PC-9 (cell line): ENCODE data around the gene FERD3L. TPM values are rescaled to one million over a fixed set of nuclear protein-coding genes. Genes with fewer than 3 reads are reported as not detected.
A peak's percentile ranks its signal among the peaks of the same experiment; 100 is the strongest.

ENCODE experiments used
- BruUV-seq: library from RNA; stranded (reverse); fragments of 400-500 nt; replicated peaks from 2 replicates; lab custom pipeline; 2021; lab: Mats Ljungman, UMichigan
- CTCF ChIA-PET: fragments of 300-600 bp; sonication (Branson Sonifier 250); formaldehyde crosslinking; loops from one replicate; lab custom pipeline; 2022; ENCODE audit warnings: antibody characterized with exemption; lab: Charles Lee
- POLR2A ChIA-PET: fragments of 300-600 bp; sonication (Branson Sonifier 250); formaldehyde crosslinking; loops from one replicate; lab custom pipeline; 2022; ENCODE audit warnings: antibody characterized with exemption; ENCODE audit not compliant: unreplicated experiment; lab: Charles Lee
- DNase-seq, 2 experiments: peaks; one replicate each; pipeline versions ENCODE4 v3.0.0 to v3.0.0-alpha.2; 2015 to 2022; ENCODE audit warnings: mixed read lengths in 1 of 2
- H2AFZ ChIP-seq: fragments of 200-600 bp; sonication (generic); 2 replicates; pipeline ENCODE4 v1.8.1; 2017; ENCODE audit warnings: antibody characterized with exemption
- H3F3A ChIP-seq: fragments of 200-600 bp; sonication (generic); 2 replicates; pipeline ENCODE4 v1.8.1; 2017; ENCODE audit warnings: antibody characterized with exemption, mild to moderate bottlenecking, low read depth; ENCODE audit not compliant: insufficient read depth
- H3K27ac ChIP-seq: fragments of 200-600 bp; sonication (generic); 2 replicates; pipeline ENCODE4 v1.6.1; 2016; ENCODE audit warnings: mixed run types
- H3K27me3 ChIP-seq: fragments of 200-600 bp; sonication (generic); 2 replicates; pipeline ENCODE4 v1.6.1; 2016; ENCODE audit warnings: low read depth, mixed run types; ENCODE audit not compliant: insufficient read depth
- H3K36me3 ChIP-seq: fragments of 200-600 bp; sonication (generic); 2 replicates; pipeline ENCODE4 v1.6.1; 2016; ENCODE audit warnings: low read depth, mixed run types
- H3K4me1 ChIP-seq: fragments of 200-600 bp; sonication (generic); replicated peaks from 2 replicates; pipeline ENCODE4 v1.6.1; 2016; ENCODE audit warnings: mixed run types; ENCODE audit not compliant: insufficient read depth
- H3K4me2 ChIP-seq: fragments of 200-600 bp; sonication (generic); 2 replicates; pipeline ENCODE4 v1.6.1; 2017; ENCODE audit warnings: mixed run types
- H3K4me3 ChIP-seq: fragments of 200-600 bp; sonication (generic); 2 replicates; pipeline ENCODE4 v1.6.1; 2016; ENCODE audit warnings: mixed run types
- H3K79me2 ChIP-seq: fragments of 200-600 bp; sonication (generic); 2 replicates; pipeline ENCODE4 v1.6.1; 2017; ENCODE audit warnings: low read depth, mixed run types
- H3K9me2 ChIP-seq: fragments of 200-600 bp; sonication (generic); 2 replicates; pipeline ENCODE4 v1.8.1; 2017; ENCODE audit warnings: mild to moderate bottlenecking; ENCODE audit not compliant: insufficient read depth
- H3K9me3 ChIP-seq: fragments of 200-600 bp; sonication (generic); 2 replicates; pipeline ENCODE4 v1.8.1; 2016; ENCODE audit warnings: low read depth; ENCODE audit not compliant: insufficient read depth
- H4K20me1 ChIP-seq: fragments of 200-600 bp; sonication (generic); 2 replicates; pipeline ENCODE4 v1.8.1; 2017; ENCODE audit not compliant: insufficient read depth
- EZH2 ChIP-seq: fragments of 200-600 bp; sonication (generic); IDR thresholded peaks from 2 replicates; pipeline ENCODE4 v1.8.0; 2017; ENCODE audit warnings: antibody characterized with exemption, low read depth
- intact Hi-C: fragments of 100-400 bp; cut with micrococcal nuclease; formaldehyde crosslinking; loops from one replicate; pipeline ENCODE4 v1.10.0; 2022; ENCODE audit not compliant: unreplicated experiment
- total RNA-seq: library from RNA; stranded (reverse); gene quantifications from 2 replicates; pipeline ENCODE4 v1.2.3, GENCODE V29; 2021
- TF ChIP-seq, protein P1 (sequence below): fragments of 200-600 bp; sonication (generic); conservative IDR thresholded peaks from 2 replicates; pipeline ENCODE4 v1.6.1; 2017; ENCODE audit warnings: mixed run types, antibody characterized with exemption, mild to moderate bottlenecking, moderate library complexity

FERD3L gene
- total RNA-seq, 1 experiment from 2014 or later, result not detected

DNA sequence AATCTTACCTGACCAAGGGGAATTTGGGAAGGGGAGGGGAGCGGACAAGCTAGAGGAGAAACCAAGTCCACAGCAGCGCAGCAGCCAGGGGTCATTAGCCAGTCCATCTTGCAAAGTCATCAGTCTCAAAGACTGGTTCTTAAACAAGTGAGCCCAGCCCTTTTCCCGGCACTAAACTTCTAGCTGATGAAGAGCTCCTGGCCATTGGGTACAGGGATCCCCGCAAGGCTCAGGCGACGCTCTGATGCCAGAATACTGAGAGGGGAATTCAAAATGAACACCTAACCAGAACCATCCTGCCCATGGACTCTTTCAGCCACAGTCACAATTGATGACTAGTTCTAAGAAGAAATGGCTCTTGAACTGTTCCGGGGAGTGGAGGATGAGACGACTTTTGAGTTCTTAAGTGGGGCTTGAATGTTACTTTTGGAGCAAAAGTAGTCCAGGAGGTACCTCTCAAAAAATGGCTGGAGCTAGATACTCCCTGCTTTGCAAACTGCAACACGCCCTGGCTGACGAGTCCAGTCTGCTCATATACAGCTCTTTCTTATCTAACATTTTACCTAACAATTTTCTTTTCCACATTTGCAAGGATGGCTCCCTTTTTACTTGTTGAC, 25.2 kb downstream of the FERD3L start:
- H3K4me3 ChIP-seq, result no peak overlapping the region
- no peak for TF ChIP-seq EZH2
- TF ChIP-seq, protein P1, sequence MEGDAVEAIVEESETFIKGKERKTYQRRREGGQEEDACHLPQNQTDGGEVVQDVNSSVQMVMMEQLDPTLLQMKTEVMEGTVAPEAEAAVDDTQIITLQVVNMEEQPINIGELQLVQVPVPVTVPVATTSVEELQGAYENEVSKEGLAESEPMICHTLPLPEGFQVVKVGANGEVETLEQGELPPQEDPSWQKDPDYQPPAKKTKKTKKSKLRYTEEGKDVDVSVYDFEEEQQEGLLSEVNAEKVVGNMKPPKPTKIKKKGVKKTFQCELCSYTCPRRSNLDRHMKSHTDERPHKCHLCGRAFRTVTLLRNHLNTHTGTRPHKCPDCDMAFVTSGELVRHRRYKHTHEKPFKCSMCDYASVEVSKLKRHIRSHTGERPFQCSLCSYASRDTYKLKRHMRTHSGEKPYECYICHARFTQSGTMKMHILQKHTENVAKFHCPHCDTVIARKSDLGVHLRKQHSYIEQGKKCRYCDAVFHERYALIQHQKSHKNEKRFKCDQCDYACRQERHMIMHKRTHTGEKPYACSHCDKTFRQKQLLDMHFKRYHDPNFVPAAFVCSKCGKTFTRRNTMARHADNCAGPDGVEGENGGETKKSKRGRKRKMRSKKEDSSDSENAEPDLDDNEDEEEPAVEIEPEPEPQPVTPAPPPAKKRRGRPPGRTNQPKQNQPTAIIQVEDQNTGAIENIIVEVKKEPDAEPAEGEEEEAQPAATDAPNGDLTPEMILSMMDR, result no peak
- H3F3A ChIP-seq, result no peaks in the 10 kb centered on the region
- BruUV-seq, result no TSS peak
- H3K9me3 ChIP-seq, result no peaks in the 10 kb centered on the region
- H3K4me2 ChIP-seq, result no peak overlapping the region
- H3K9me2 ChIP-seq, result no peaks in the 10 kb centered on the region
- no peaks in the 10 kb centered on the region for H3K27me3 ChIP-seq
- DNase-seq, result no peak
- H2AFZ ChIP-seq, result no peak overlapping the region
- intact Hi-C loops, result loop anchor here (5.0 to 10.0 kb wide), 4 partner anchors 428 to 1477 kb away; no protein-coding TSS in a partner anchor
- POLR2A ChIA-PET, result no interaction called here
- no peaks in the 10 kb centered on the region; the same call in 1 of the 2 replicates for H4K20me1 ChIP-seq
- no peaks in the 10 kb centered on the region for H3K4me1 ChIP-seq
- no peaks in the 10 kb centered on the region for H3K36me3 ChIP-seq
- H3K27ac ChIP-seq, result no peak overlapping the region
- CTCF ChIA-PET, result no interaction called here
- H3K79me2 ChIP-seq, result no peaks in the 10 kb centered on the region

DNA sequence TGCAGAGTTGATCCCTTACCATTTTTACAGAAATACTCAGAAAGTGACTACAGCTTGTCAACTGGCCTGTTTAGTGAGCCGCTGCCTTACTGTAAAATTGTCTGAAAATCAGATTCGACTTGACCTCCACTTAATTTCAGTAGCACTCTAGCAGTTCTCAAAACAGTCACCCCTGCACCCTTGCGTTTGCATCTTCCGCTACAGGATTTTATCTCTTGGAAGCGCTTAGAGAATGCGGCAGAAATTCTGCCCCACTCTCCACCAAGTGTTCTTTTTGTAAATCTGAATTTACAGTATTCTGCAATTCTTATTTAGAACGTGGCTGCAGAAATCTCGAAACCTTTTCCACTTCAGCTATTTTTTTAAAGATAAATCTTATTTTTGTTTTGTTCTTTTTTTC, 25.8 kb downstream of the FERD3L start:
- Histone ChIP-seq H3K4me3 (no peak overlapping the region), H3F3A (no peaks in the 10 kb centered on the region), H3K4me2 (no peak overlapping the region), H3K27me3 (no peaks in the 10 kb centered on the region), H4K20me1 (no peaks in the 10 kb centered on the region; the same call in 1 of the 2 replicates), H3K9me3 (no peaks in the 10 kb centered on the region), H3K4me1 (no peaks in the 10 kb centered on the region), H3K27ac (no peak overlapping the region), H3K36me3 (no peaks in the 10 kb centered on the region), H3K79me2 (no peaks in the 10 kb centered on the region), H2AFZ (no peak overlapping the region), H3K9me2 (no peaks in the 10 kb centered on the region)
- intact Hi-C loops, result no loop called here
- POLR2A ChIA-PET, result no interaction called here
- BruUV-seq, result no TSS peak
- TF ChIP-seq, protein P1, result no peak
- no peak for TF ChIP-seq EZH2
- peak in 1 of 2 experiments; percentile 19 for DNase-seq
- CTCF ChIA-PET, result interaction anchor here (0.6 kb wide), 1 partner anchor 590 kb away, joined by 3 read pairs; no protein-coding TSS in a partner anchor

DNA sequence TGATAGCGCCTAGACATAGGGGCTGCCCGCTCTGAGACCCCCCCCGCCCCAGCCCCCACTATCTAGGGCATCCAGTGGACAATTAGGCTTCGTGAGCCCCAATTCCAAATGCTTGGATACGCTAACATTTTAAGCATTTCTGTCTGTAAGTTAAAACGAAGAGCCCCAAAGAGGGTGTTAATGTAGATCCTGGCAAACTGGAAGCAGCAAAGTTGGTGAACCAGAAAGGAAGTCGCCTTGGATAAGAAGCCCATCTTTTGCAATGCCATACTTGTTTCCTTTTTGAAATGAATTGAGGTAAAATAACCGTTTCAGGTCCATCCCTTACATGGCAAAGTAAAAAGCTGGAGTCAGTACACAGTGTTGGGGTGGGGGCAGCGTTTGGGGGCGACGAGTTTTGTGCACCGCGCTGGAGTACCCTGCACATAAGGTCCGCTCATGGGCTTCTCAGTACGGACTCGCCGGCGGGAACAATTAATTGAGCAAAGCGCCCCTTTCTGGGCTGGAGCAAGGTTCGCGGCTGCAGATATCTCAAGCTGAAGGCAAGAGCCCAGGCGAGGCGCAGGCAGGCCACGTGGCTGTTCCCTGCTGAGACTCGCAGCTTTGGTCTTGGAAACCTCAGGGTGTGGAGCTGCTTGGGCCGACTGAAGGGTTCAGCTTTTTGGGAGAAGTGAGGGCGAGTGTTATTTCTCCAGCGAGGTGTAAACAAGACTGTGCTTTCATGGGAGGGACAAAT, 26.4 kb downstream of the FERD3L start:
- POLR2A ChIA-PET, result no interaction called here
- CTCF ChIA-PET, result interaction anchor here (0.6 kb wide), 2 partner anchors 590 to 766 kb away, joined by 3 read pairs; no protein-coding TSS in a partner anchor
- intact Hi-C loops, result no loop called here
- Histone ChIP-seq H3F3A (no peaks in the 10 kb centered on the region), H4K20me1 (no peaks in the 10 kb centered on the region; the same call in 1 of the 2 replicates), H3K4me1 (no peaks in the 10 kb centered on the region), H3K36me3 (no peaks in the 10 kb centered on the region), H3K4me2 (no peak overlapping the region), H2AFZ (no peak overlapping the region), H3K27me3 (no peaks in the 10 kb centered on the region), H3K4me3 (no peak overlapping the region), H3K9me2 (no peaks in the 10 kb centered on the region), H3K9me3 (no peaks in the 10 kb centered on the region), H3K79me2 (no peaks in the 10 kb centered on the region), H3K27ac (no peak overlapping the region)
- TF ChIP-seq EZH2, result no peak
- TF ChIP-seq, protein P1, result no peak
- no TSS peak for BruUV-seq
- DNase-seq, result no peak
